GM12878 (cell line): Measurements from ENCODE around the gene GNG13. TPM values are rescaled to one million over a fixed set of nuclear protein-coding genes. Genes with fewer than 3 reads are reported as not detected.

Experiments used
- ATAC-seq: fragments of 200-7000 bp; cut with Tn5 transposase; 3 replicates; pipeline ENCODE4 v1.9.1; 2020; ENCODE audit warnings: mild to moderate bottlenecking, moderate library complexity
- BruUV-seq: library from RNA; stranded (reverse); fragments of 400-500 nt; replicated peaks from 2 replicates; lab custom pipeline; 2021; lab: Mats Ljungman, UMichigan
- CTCF ChIA-PET: fragments of 300-600 bp; sonication (Branson Sonifier 250); formaldehyde crosslinking; extraction: SDS; loops from one replicate; lab custom pipeline; 2021; ENCODE audit warnings: inconsistent platforms; lab: Yijun Ruan, JAX
- POLR2A ChIA-PET: fragments of 350-600 bp; formaldehyde crosslinking; extraction: SDS; loops from one replicate; lab custom pipeline; 2021; ENCODE audit warnings: inconsistent platforms; lab: Charles Lee
- RAD21 ChIA-PET: fragments of 300-600 bp; sonication (Branson Sonifier 250); formaldehyde crosslinking; loops from one replicate; lab custom pipeline; 2023; ENCODE audit warnings: antibody characterized with exemption; ENCODE audit not compliant: unreplicated experiment; lab: Charles Lee
- SMC1A ChIA-PET: fragments of 300-600 bp; sonication (Branson Sonifier 250); formaldehyde crosslinking; loops from one replicate; lab custom pipeline; 2023; ENCODE audit not compliant: unreplicated experiment, uncharacterized antibody; lab: Charles Lee
- DNase-seq: peaks from one replicate; pipeline ENCODE4 v3.0.0-alpha.2; 2011; ENCODE audit warnings: low read depth, low spot score
- FAIRE-seq: peaks from 3 replicates; lab custom pipeline; 2011; peaks lifted over from hg19 to GRCh38; lab: Jason Lieb, UNC
- H2AFZ ChIP-seq: 2 replicates; pipeline ENCODE4 v1.6.0; 2011; ENCODE audit warnings: low read depth, low read length, control low read depth; ENCODE audit not compliant: control insufficient read depth
- H3K27ac ChIP-seq: 2 replicates; pipeline ENCODE4 v1.5.1; 2011; ENCODE audit warnings: control low read depth; ENCODE audit not compliant: control insufficient read depth, insufficient read depth
- H3K27me3 ChIP-seq, 2 experiments: replicated peaks in 1 of 2; 2 replicates each; pipeline versions ENCODE4 v1.6.0 to v1.6.1; 2011; ENCODE audit warnings: low read length in 1 of 2; ENCODE audit not compliant: control insufficient read depth in 2 of 2, insufficient read depth in 2 of 2
- H3K36me3 ChIP-seq, 2 experiments: 2 replicates each; pipeline ENCODE4 v1.5.1; 2011; ENCODE audit warnings: low read length in 1 of 2; ENCODE audit not compliant: control insufficient read depth in 2 of 2, insufficient read depth in 2 of 2
- H3K4me1 ChIP-seq: 2 replicates; pipeline ENCODE4 v1.6.1; 2011; ENCODE audit warnings: mild to moderate bottlenecking, low read length, moderate library complexity, mixed read lengths; ENCODE audit not compliant: control insufficient read depth, insufficient read depth
- H3K4me2 ChIP-seq: 2 replicates; pipeline ENCODE4 v1.6.0; 2011; ENCODE audit warnings: control low read depth; ENCODE audit not compliant: control insufficient read depth, insufficient read depth
- H3K4me3 ChIP-seq: fragments of 200-600 bp; sonication (generic); 2 replicates; pipeline ENCODE4 v1.5.1; 2016
- H3K79me2 ChIP-seq: 2 replicates; pipeline ENCODE4 v1.6.0; 2011; ENCODE audit warnings: low read length; ENCODE audit not compliant: control insufficient read depth, insufficient read depth
- H3K9ac ChIP-seq: 2 replicates; pipeline ENCODE4 v1.8.0; 2011; ENCODE audit warnings: low read length, control low read depth, mixed read lengths; ENCODE audit not compliant: control insufficient read depth, insufficient read depth
- H3K9me3 ChIP-seq: replicated peaks from 3 replicates; pipeline ENCODE4 v1.5.1; 2011; ENCODE audit warnings: mild to moderate bottlenecking, low read length; ENCODE audit not compliant: control insufficient read depth, insufficient read depth
- H4K20me1 ChIP-seq: 2 replicates; pipeline ENCODE4 v1.6.0; 2011; ENCODE audit not compliant: control insufficient read depth, insufficient read depth
- CEBPZ ChIP-seq: fragments of 150-350 bp; IDR thresholded peaks from 2 replicates; pipeline ENCODE4 v1.6.1; 2016; ENCODE audit warnings: low read depth, low read length
- CHD4 ChIP-seq: fragments of 200-600 bp; sonication (generic); IDR thresholded peaks from 2 replicates; pipeline ENCODE4 v1.6.1; 2016; ENCODE audit warnings: mild to moderate bottlenecking
- HDAC6 ChIP-seq: fragments of 200-600 bp; sonication (generic); IDR thresholded peaks from one replicate; pipeline ENCODE4 v1.8.0; 2017; ENCODE audit warnings: antibody characterized with exemption; ENCODE audit not compliant: unreplicated experiment
- HSF1 ChIP-seq: fragments of 150-350 bp; IDR thresholded peaks from 2 replicates; pipeline ENCODE4 v1.6.1; 2014; ENCODE audit warnings: mild to moderate bottlenecking, low read depth, low read length
- KLF5 ChIP-seq: fragments of 450-650 bp; IDR thresholded peaks from 2 replicates; pipeline ENCODE4 v1.6.1; 2014; ENCODE audit warnings: mild to moderate bottlenecking; ENCODE audit not compliant: partially characterized antibody
- MXI1 ChIP-seq: fragments of 150-350 bp; IDR thresholded peaks from 2 replicates; pipeline ENCODE4 v1.6.1; 2011; ENCODE audit warnings: low read depth, mild to moderate bottlenecking, inconsistent platforms, low read length, improper control_type of control experiment
- POU2F2 ChIP-seq: IDR thresholded peaks from 3 replicates; pipeline ENCODE4 v1.6.1; 2011; ENCODE audit warnings: low read depth, mild to moderate bottlenecking, low read length, borderline replicate concordance
- RAD21 ChIP-seq: IDR thresholded peaks from 2 replicates; pipeline ENCODE4 v1.6.1; 2011; ENCODE audit warnings: mild to moderate bottlenecking, low read depth, low read length, moderate library complexity; ENCODE audit not compliant: insufficient read depth
- RBBP5 ChIP-seq: fragments of 200-600 bp; sonication (generic); conservative IDR thresholded peaks from 2 replicates; pipeline ENCODE4 v1.6.1; 2016
- RELA ChIP-seq: fragments of 450-650 bp; IDR thresholded peaks from 2 replicates; pipeline ENCODE4 v1.8.0; 2014; ENCODE audit warnings: borderline replicate concordance; ENCODE audit not compliant: partially characterized antibody
- RELB ChIP-seq: fragments of 450-650 bp; IDR thresholded peaks from 2 replicates; pipeline ENCODE4 v1.6.1; 2017; ENCODE audit warnings: low read depth, mild to moderate bottlenecking, moderate library complexity
- SMAD5 ChIP-seq: IDR thresholded peaks from 2 replicates; pipeline ENCODE4 v1.6.1; 2016; ENCODE audit warnings: antibody characterized with exemption, low read depth
- SMC3 ChIP-seq: IDR thresholded peaks from 2 replicates; pipeline ENCODE4 v1.6.1; 2011; ENCODE audit warnings: low read length, improper control_type of control experiment, borderline replicate concordance
- STAT3 ChIP-seq: IDR thresholded peaks from 2 replicates; pipeline ENCODE4 v1.6.1; 2011; ENCODE audit warnings: low read depth, low read length, improper control_type of control experiment
- TCF7 ChIP-seq: IDR thresholded peaks from 2 replicates; pipeline ENCODE4 v1.6.1; 2014; ENCODE audit warnings: antibody characterized with exemption, borderline replicate concordance
- ZNF217 ChIP-seq: fragments of 450-650 bp; IDR thresholded peaks from 2 replicates; pipeline ENCODE4 v1.6.1; 2017; ENCODE audit warnings: antibody characterized with exemption, mild to moderate bottlenecking
- WGBS: methylation state at CpG from one replicate; pipeline ENCODE4 v1.1.6; 2016; ENCODE audit warnings: low lambda C conversion rate; ENCODE audit not compliant: insufficient replicate concordance, insufficient coverage; ENCODE audit errors: missing lambda C conversion rate; 5-methylcytosine and 5-hydroxymethylcytosine counted together
- in situ Hi-C: fragments of 300-500 bp; cut with MboI; formaldehyde crosslinking; loops from 9 replicates; pipeline ENCODE4 v1.14.3; 2018; ENCODE audit warnings: mixed read lengths
- intact Hi-C: fragments of 100-400 bp; cut with micrococcal nuclease; formaldehyde crosslinking; loops from one replicate; pipeline ENCODE4 v1.14.2; 2022; ENCODE audit not compliant: unreplicated experiment
- polyA plus RNA-seq, 11 experiments: library from polyadenylated mRNA; depleted of rRNA in 4 of 11; unstranded in 6 of 11; stranded (reverse) in 5 of 11; fragments of >200 nt; fragmentation: Nextera tagmentation in 4 of 11; fragmentation: Illumina TruSeq in 1 of 11; extraction: Ambion mirVana in 4 of 11; extraction: Trizol in 1 of 11; gene quantifications; 1 replicate in 1 of 11; 2 replicates in 10 of 11; pipeline versions ENCODE4 v1.2.1 to v1.2.3, GENCODE V29; 2011 to 2016; ENCODE audit warnings: inconsistent platforms in 2 of 11, missing spikeins in 2 of 11, low read depth in 1 of 11
- total RNA-seq, 4 experiments: library from RNA; depleted of rRNA in 3 of 4; stranded (reverse); fragments of >200 nt in 3 of 4; fragmentation: Illumina TruSeq in 1 of 4; extraction: Trizol in 1 of 4; gene quantifications; 2 replicates each; pipeline versions ENCODE4 v1.2.1 to v1.2.3, GENCODE V29; 2013 to 2021

GNG13 gene
- total and polyA plus RNA-seq, 10 of the 15 experiments (the other 5 are each of a cell fraction or from before 2014, with no cell fraction given) = not detected

- in situ Hi-C loops (no loop called here), intact Hi-C loops (no loop called here)
- H3K36me3 ChIP-seq = peaks cover 0 to 16% of the 10 kb centered on the region in 2 experiments; a peak in 2 of 4 replicates
- 92% methylated on average over 40 of the region's 40 CpGs for WGBS
- RAD21 ChIA-PET = no interaction called here
- H3K9me3 ChIP-seq = no peaks in the 10 kb centered on the region
- SMC1A ChIA-PET = no interaction called here
- H4K20me1 ChIP-seq = no peaks in the 10 kb centered on the region
- DNase-seq = no peak
- H2AFZ ChIP-seq = no peak overlapping the region
- H3K4me2 ChIP-seq = no peak overlapping the region
- no peak for ATAC-seq
- no peaks in the 10 kb centered on the region for H3K27me3 ChIP-seq
- BruUV-seq = no TSS peak
- POLR2A ChIA-PET = interaction anchor here (0.6 kb wide), 1 partner anchor 10 kb away, joined by 3 read pairs; no protein-coding TSS in a partner anchor
- H3K27ac ChIP-seq = no peak overlapping the region
- H3K4me3 ChIP-seq = no peak overlapping the region
- CTCF ChIA-PET = no interaction called here
- peaks cover 4% of the 10 kb centered on the region for H3K79me2 ChIP-seq
- FAIRE-seq = no peak
- H3K4me1 ChIP-seq = peaks cover 4% of the 10 kb centered on the region; the same call in 1 of the 2 replicates
- no peak overlapping the region for H3K9ac ChIP-seq
- TF ChIP-seq KLF5 (no peak), TCF7 (no peak), HSF1 (no peak), CEBPZ (no peak), POU2F2 (no peak), HDAC6 (no peak), STAT3 (no peak), RAD21 (no peak), ZNF217 (no peak), RBBP5 (no peak), MXI1 (no peak), SMC3 (no peak), RELB (no peak), CHD4 (no peak), RELA (no peak), SMAD5 (no peak)
Observed at GRCh38 chr16:794091-794822, 6.3 kb downstream of the GNG13 start.
